MM.1S (cell line): Measurements from ENCODE around the gene PGA3.

Experiments used
- DNase-seq: peaks from one replicate; pipeline ENCODE4 v3.0.0-alpha.2; 2015
- H2AFZ ChIP-seq: fragments of 300-600 bp; sonication (generic); 2 replicates; pipeline ENCODE4 v1.6.0; 2016; ENCODE audit warnings: antibody characterized with exemption, low read length
- H3F3A ChIP-seq: fragments of 300-600 bp; sonication (generic); 2 replicates; pipeline ENCODE4 v1.6.1; 2016; ENCODE audit warnings: mild to moderate bottlenecking, antibody characterized with exemption, low read length, moderate library complexity, mixed read lengths; ENCODE audit not compliant: insufficient read depth
- H3K27ac ChIP-seq: fragments of 300-600 bp; sonication (generic); 2 replicates; pipeline ENCODE4 v1.5.1; 2016; ENCODE audit warnings: mild to moderate bottlenecking, low read length
- H3K27me3 ChIP-seq: fragments of 300-600 bp; sonication (generic); replicated peaks from 2 replicates; pipeline ENCODE4 v1.6.0; 2016; ENCODE audit warnings: low read length; ENCODE audit not compliant: insufficient read depth
- H3K36me3 ChIP-seq: fragments of 300-600 bp; sonication (generic); replicated peaks from 2 replicates; pipeline ENCODE4 v1.6.1; 2016; ENCODE audit warnings: mild to moderate bottlenecking, low read length, mixed read lengths; ENCODE audit not compliant: insufficient read depth
- H3K4me1 ChIP-seq: fragments of 300-600 bp; sonication (generic); 2 replicates; pipeline ENCODE4 v1.6.1; 2016; ENCODE audit warnings: low read length, mixed read lengths
- H3K4me2 ChIP-seq: fragments of 300-600 bp; sonication (generic); 2 replicates; pipeline ENCODE4 v1.6.0; 2016; ENCODE audit warnings: low read depth, low read length
- H3K4me3 ChIP-seq: fragments of 300-600 bp; sonication (generic); 2 replicates; pipeline ENCODE4 v1.5.1; 2016; ENCODE audit warnings: low read length, mixed read lengths
- H3K79me2 ChIP-seq: fragments of 300-600 bp; sonication (generic); 2 replicates; pipeline ENCODE4 v1.6.1; 2016; ENCODE audit warnings: mixed run types, low read length, mixed read lengths
- H3K9ac ChIP-seq: fragments of 300-600 bp; sonication (generic); 2 replicates; pipeline ENCODE4 v1.6.1; 2016; ENCODE audit warnings: low read length, mixed read lengths
- H3K9me2 ChIP-seq: fragments of 300-600 bp; sonication (generic); replicated peaks from 2 replicates; pipeline ENCODE4 v1.6.1; 2016; ENCODE audit warnings: mild to moderate bottlenecking, low read length, mixed read lengths; ENCODE audit not compliant: insufficient read depth
- H3K9me3 ChIP-seq: fragments of 300-600 bp; sonication (generic); replicated peaks from 2 replicates; pipeline ENCODE4 v1.6.1; 2016; ENCODE audit warnings: mild to moderate bottlenecking, low read length, mixed read lengths; ENCODE audit not compliant: insufficient read depth
- H4K20me1 ChIP-seq: fragments of 300-600 bp; sonication (generic); 2 replicates; pipeline ENCODE4 v1.6.1; 2016; ENCODE audit warnings: mild to moderate bottlenecking, low read length, moderate library complexity, mixed read lengths; ENCODE audit not compliant: insufficient read depth
- CTCF ChIP-seq: fragments of 300-600 bp; sonication (generic); IDR thresholded peaks from 2 replicates; pipeline ENCODE4 v1.5.1; 2016; ENCODE audit warnings: antibody characterized with exemption, low read length, mixed read lengths
- EZH2 ChIP-seq: fragments of 300-600 bp; sonication (generic); optimal IDR thresholded peaks from 2 replicates; pipeline ENCODE3; 2017; ENCODE audit warnings: low read depth, mild to moderate bottlenecking, antibody characterized with exemption, low read length, mixed read lengths
- EZH2phosphoT487 ChIP-seq: fragments of 300-600 bp; sonication (generic); IDR thresholded peaks from 2 replicates; pipeline ENCODE4 v1.6.1; 2018; ENCODE audit warnings: antibody characterized with exemption, low read length

PGA3 gene

DNA sequence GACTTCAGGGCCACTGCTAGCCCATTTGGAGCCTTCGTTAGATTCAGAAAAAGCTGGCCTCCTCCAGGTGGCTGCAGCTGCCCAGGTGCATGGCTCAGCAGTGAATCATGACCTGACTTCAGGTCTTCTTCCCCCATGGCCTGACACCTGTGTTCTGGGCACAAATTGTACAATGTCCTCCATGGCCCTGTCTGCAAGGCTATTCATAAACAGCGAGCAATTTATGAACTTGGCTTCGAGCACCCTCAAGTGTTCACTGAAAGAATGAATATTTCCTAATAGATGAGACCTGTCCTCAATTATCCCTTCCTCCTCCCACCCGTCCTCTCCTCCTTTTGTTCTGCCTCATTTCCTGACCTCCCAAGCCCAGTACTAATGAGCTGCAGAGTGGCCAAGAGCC is 29.9 kb upstream of the PGA3 start:
- no peak overlapping the region for H3K4me2 ChIP-seq
- peak; percentile 59 for DNase-seq

DNA sequence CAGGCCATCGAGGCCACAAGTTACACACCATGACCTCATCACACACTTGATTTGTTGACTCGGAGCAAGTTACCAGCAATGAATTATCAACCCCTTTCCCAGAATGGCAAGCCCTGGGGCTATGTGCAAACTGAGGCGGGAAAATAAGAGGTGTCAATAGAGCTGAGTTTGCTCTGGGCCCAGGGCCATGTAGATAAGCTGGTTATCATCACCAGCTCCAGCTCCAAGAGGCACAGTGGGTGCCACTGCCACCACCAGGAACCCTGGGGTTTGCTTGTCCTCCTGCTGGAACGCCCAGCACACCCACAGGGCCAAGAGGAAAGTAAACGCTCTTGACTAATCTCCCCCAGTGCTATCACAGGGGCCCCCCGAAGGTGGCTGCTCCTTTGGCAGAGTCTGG is 29.0 kb upstream of the PGA3 start:
- Histone ChIP-seq H3K9me3 (no peaks in the 10 kb centered on the region), H3K27me3 (no peaks in the 10 kb centered on the region; the same call in 1 of the 2 replicates), H3K9ac (no peak overlapping the region), H3K4me2 (no peak overlapping the region), H3K79me2 (no peaks in the 10 kb centered on the region), H2AFZ (no peak overlapping the region), H3K4me3 (no peak overlapping the region), H3K4me1 (no peaks in the 10 kb centered on the region), H3K9me2 (no peaks in the 10 kb centered on the region), H3K36me3 (no peaks in the 10 kb centered on the region), H3F3A (no peaks in the 10 kb centered on the region), H3K27ac (no peak overlapping the region), H4K20me1 (no peaks in the 10 kb centered on the region)
- TF ChIP-seq EZH2phosphoT487: no peak
- no peak for TF ChIP-seq CTCF
- TF ChIP-seq EZH2: no peak
- no peak for DNase-seq

More for the DNA sequence above, 29.9 kb upstream of the PGA3 start:
- H3K9me2 ChIP-seq: no peaks in the 10 kb centered on the region
- no peak overlapping the region for H3K9ac ChIP-seq
- no peak overlapping the region for H3K4me3 ChIP-seq
- no peaks in the 10 kb centered on the region for H3F3A ChIP-seq
- H3K9me3 ChIP-seq: no peaks in the 10 kb centered on the region
- H4K20me1 ChIP-seq: no peaks in the 10 kb centered on the region
- no peaks in the 10 kb centered on the region for H3K36me3 ChIP-seq
- H2AFZ ChIP-seq: no peak overlapping the region
- TF ChIP-seq EZH2phosphoT487 (no peak), EZH2 (no peak), CTCF (peak; percentile 37)
- no peaks in the 10 kb centered on the region for H3K4me1 ChIP-seq
- no peak overlapping the region for H3K27ac ChIP-seq
- H3K27me3 ChIP-seq: no peaks in the 10 kb centered on the region; the same call in 1 of the 2 replicates
- no peaks in the 10 kb centered on the region for H3K79me2 ChIP-seq

DNA sequence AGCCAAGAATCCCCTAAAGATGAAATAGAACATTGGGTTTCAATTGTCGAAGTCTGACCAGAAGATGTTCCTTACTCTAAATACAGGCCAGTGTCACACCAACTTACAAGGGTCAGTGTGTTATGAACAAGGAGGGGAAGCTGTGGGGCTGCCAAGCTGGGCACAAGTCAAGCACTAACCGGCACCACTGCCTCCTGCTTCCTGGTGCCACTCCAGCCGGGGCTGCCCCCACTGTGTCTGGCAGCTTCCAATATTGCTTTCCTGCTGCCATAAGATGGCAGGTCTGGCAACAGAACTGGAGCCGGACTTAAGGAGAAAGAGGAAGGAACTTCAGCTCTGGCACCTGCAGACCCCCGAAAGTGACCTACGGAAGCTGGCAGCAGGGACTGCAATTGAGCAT is 28.4 kb upstream of the PGA3 start:
- no peak overlapping the region for H3K4me2 ChIP-seq
- H3K9me3 ChIP-seq: no peaks in the 10 kb centered on the region
- H4K20me1 ChIP-seq: no peaks in the 10 kb centered on the region
- H3K4me3 ChIP-seq: no peak overlapping the region
- no peaks in the 10 kb centered on the region; the same call in 1 of the 2 replicates for H3K27me3 ChIP-seq
- H3K36me3 ChIP-seq: no peaks in the 10 kb centered on the region
- H3K27ac ChIP-seq: no peak overlapping the region
- no peaks in the 10 kb centered on the region for H3K9me2 ChIP-seq
- H3K9ac ChIP-seq: no peak overlapping the region
- no peak for DNase-seq
- H3K4me1 ChIP-seq: no peaks in the 10 kb centered on the region
- H3F3A ChIP-seq: no peaks in the 10 kb centered on the region
- H3K79me2 ChIP-seq: no peaks in the 10 kb centered on the region
- no peak overlapping the region for H2AFZ ChIP-seq
- no peak for TF ChIP-seq EZH2phosphoT487
- no peak for TF ChIP-seq EZH2
- no peak for TF ChIP-seq CTCF
